HepG2 (cell line): Measurements from ENCODE around the gene NT5DC1. TPM values are rescaled to one million over a fixed set of nuclear protein-coding genes. Genes with fewer than 3 reads are reported as not detected.

Source experiments
- ARHGAP35 ChIP-seq: sonication (generic); formaldehyde crosslinking; IDR thresholded peaks from 2 replicates; pipeline ENCODE4 v1.9.0; 2022; ENCODE audit warnings: mild to moderate bottlenecking, inconsistent platforms, moderate library complexity, missing genetic modification reagents, borderline replicate concordance
- DPF2 ChIP-seq: sonication (generic); formaldehyde crosslinking; IDR thresholded peaks from 2 replicates; pipeline ENCODE4 v1.4.0; 2020; ENCODE audit warnings: mild to moderate bottlenecking, low read depth, missing genetic modification reagents, borderline replicate concordance
- ISX ChIP-seq: sonication (generic); formaldehyde crosslinking; conservative IDR thresholded peaks from 2 replicates; pipeline ENCODE4 v1.5.0; 2020; ENCODE audit warnings: missing genetic modification reagents
- KLF11 ChIP-seq: IDR thresholded peaks from 2 replicates; pipeline ENCODE4 v1.6.1; 2016; ENCODE audit warnings: missing compliant biosample characterization
- NCOA2 ChIP-seq: sonication (generic); formaldehyde crosslinking; IDR thresholded peaks from 2 replicates; pipeline ENCODE4 v1.8.0; 2022; ENCODE audit warnings: inconsistent platforms
- RCOR2 ChIP-seq: IDR thresholded peaks from 2 replicates; pipeline ENCODE4 v1.6.1; 2016; ENCODE audit warnings: missing biosample characterization, missing genetic modification reagents
- RNF2 ChIP-seq: fragments of 450-650 bp; conservative IDR thresholded peaks from 2 replicates; pipeline ENCODE4 v1.6.1; 2016; ENCODE audit warnings: low read depth
- SAFB2 ChIP-seq: sonication (generic); formaldehyde crosslinking; IDR thresholded peaks from 2 replicates; pipeline ENCODE4 v1.5.1; 2020; ENCODE audit warnings: missing genetic modification reagents, low read depth, mild to moderate bottlenecking, borderline replicate concordance
- SKI ChIP-seq: fragments of 450-650 bp; IDR thresholded peaks from one replicate; pipeline ENCODE4 v1.6.1; 2018; ENCODE audit warnings: mild to moderate bottlenecking; ENCODE audit not compliant: partially characterized antibody
- SOX13 ChIP-seq, 3 experiments: fragments of 450-650 bp in 1 of 3; sonication (generic) in 1 of 3; formaldehyde crosslinking in 1 of 3; IDR thresholded peaks in 2 of 3; conservative IDR thresholded peaks in 1 of 3; 2 replicates each; pipeline versions ENCODE4 v1.5.0 to v1.6.1; 2016 to 2020; ENCODE audit warnings: antibody characterized with exemption in 1 of 3, mild to moderate bottlenecking in 1 of 3, missing compliant biosample characterization in 1 of 3, missing genetic modification reagents in 1 of 3, moderate library complexity in 1 of 3
- STAT5B ChIP-seq: sonication (generic); formaldehyde crosslinking; IDR thresholded peaks from 2 replicates; pipeline ENCODE4 v1.4.0; 2020; ENCODE audit warnings: missing genetic modification reagents
- ZEB1 ChIP-seq: IDR thresholded peaks from 2 replicates; pipeline ENCODE4 v1.6.1; 2012; ENCODE audit warnings: mild to moderate bottlenecking, low read depth, inconsistent platforms; ENCODE audit not compliant: insufficient replicate concordance
- ZFP41 ChIP-seq: sonication (generic); formaldehyde crosslinking; IDR thresholded peaks from 2 replicates; pipeline ENCODE4 v1.4.0; 2020; ENCODE audit warnings: mild to moderate bottlenecking, missing genetic modification reagents, borderline replicate concordance
- ZFYVE20 ChIP-seq: sonication (generic); formaldehyde crosslinking; IDR thresholded peaks from 2 replicates; pipeline ENCODE4 v1.8.0; 2023; ENCODE audit warnings: low read depth, mild to moderate bottlenecking, moderate library complexity, missing genetic modification reagents, borderline replicate concordance
- ZNF546 ChIP-seq: sonication (generic); formaldehyde crosslinking; conservative IDR thresholded peaks from 2 replicates; pipeline ENCODE4 v1.8.1; 2023; ENCODE audit warnings: mild to moderate bottlenecking, missing genetic modification reagents
- ZNF547 ChIP-seq: sonication (generic); formaldehyde crosslinking; IDR thresholded peaks from 2 replicates; pipeline ENCODE4 v1.5.1; 2020; ENCODE audit warnings: mild to moderate bottlenecking, missing genetic modification reagents
- ZNF607 ChIP-seq: sonication (generic); formaldehyde crosslinking; IDR thresholded peaks from 2 replicates; pipeline ENCODE4 v1.5.1; 2020; ENCODE audit warnings: missing genetic modification reagents, mild to moderate bottlenecking, borderline replicate concordance
- ZNF629 ChIP-seq: sonication (generic); formaldehyde crosslinking; conservative IDR thresholded peaks from 2 replicates; pipeline ENCODE4 v1.5.0; 2020; ENCODE audit warnings: missing genetic modification reagents
- ZNF709 ChIP-seq: sonication (generic); formaldehyde crosslinking; IDR thresholded peaks from 2 replicates; pipeline ENCODE4 v1.5.0; 2020; ENCODE audit warnings: mild to moderate bottlenecking, missing genetic modification reagents
- ZNF782 ChIP-seq: sonication (generic); formaldehyde crosslinking; IDR thresholded peaks from 2 replicates; pipeline ENCODE4 v1.4.0; 2020; ENCODE audit warnings: missing genetic modification reagents, mild to moderate bottlenecking, borderline replicate concordance
- polyA plus RNA-seq, 8 experiments: library from polyadenylated mRNA; depleted of rRNA in 3 of 8; stranded (reverse) in 7 of 8; unstranded in 1 of 8; fragments of >200 nt; fragmentation: Illumina TruSeq in 4 of 8; extraction: Trizol in 4 of 8; gene quantifications; 2 replicates each; pipeline versions ENCODE4 v1.2.1 to v1.2.3, GENCODE V29; 2011 to 2016; ENCODE audit warnings: low read depth in 4 of 8, missing spikeins in 1 of 8, mixed read lengths in 1 of 8; ENCODE audit not compliant: insufficient read depth in 1 of 8
- total RNA-seq, 5 experiments: library from RNA; depleted of rRNA; stranded (reverse); fragments of >200 nt; fragmentation: Illumina TruSeq; extraction: Trizol; gene quantifications; 2 replicates each; pipeline ENCODE4 v1.2.3, GENCODE V29; 2016; ENCODE audit warnings: low read depth in 1 of 5
- TF ChIP-seq, protein P1 (sequence below): sonication (generic); formaldehyde crosslinking; IDR thresholded peaks from 2 replicates; pipeline ENCODE4 v1.8.1; 2023; ENCODE audit warnings: mild to moderate bottlenecking, missing genetic modification reagents
- TF ChIP-seq, protein P2 (sequence below), 2 experiments: sonication (generic) in 1 of 2; formaldehyde crosslinking in 1 of 2; IDR thresholded peaks; 2 replicates each; pipeline versions ENCODE4 v1.4.0 to v1.6.1; 2018 to 2020; ENCODE audit warnings: missing genetic modification reagents in 2 of 2, borderline replicate concordance in 1 of 2, low read depth in 1 of 2, mild to moderate bottlenecking in 1 of 2, missing biosample characterization in 1 of 2
- TF ChIP-seq, protein P3 (sequence below): IDR thresholded peaks from 2 replicates; pipeline ENCODE4 v1.6.1; 2012; ENCODE audit warnings: low read depth, low read length, improper control_type of control experiment
- TF ChIP-seq, protein P4 (sequence below): sonication (generic); formaldehyde crosslinking; IDR thresholded peaks from 2 replicates; pipeline ENCODE4 v1.5.0; 2020; ENCODE audit warnings: missing genetic modification reagents
- TF ChIP-seq, protein P5 (sequence below): sonication (generic); formaldehyde crosslinking; conservative IDR thresholded peaks from 2 replicates; pipeline ENCODE4 v1.4.0; 2020; ENCODE audit warnings: missing genetic modification reagents

The NT5DC1 gene
- total and polyA plus RNA-seq, 2 of the 13 experiments (the other 11 are each of a cell fraction or from before 2014, with no cell fraction given) = 27.0 to 56.1 TPM

DNA sequence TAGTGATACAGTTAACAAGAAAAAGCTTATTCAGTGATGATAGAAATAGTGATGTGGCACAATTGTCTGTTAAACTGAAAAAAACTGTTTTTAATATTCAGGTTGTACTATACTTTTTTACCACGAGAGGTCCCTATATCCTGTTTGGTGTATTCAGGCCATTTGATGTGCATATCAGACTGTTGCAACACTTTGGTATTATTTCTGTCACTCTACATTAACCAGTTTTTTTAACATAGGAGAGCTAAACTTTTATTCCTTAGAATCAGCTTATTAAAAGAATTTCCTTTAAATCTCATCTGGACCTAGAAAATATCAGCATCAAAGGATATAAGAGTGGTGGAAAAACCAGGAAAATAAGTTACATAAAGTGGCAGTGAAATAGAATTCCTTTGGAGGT lies 116.4 kb downstream of the NT5DC1 start (continued):
- TF ChIP-seq ISX (no peak), SOX13 (IDR thresholded peaks at IDR 0.05) (no peak), SOX13 (CRISPR knock-in tag; conservative IDR thresholded peaks at IDR 0.05 in 1 of 2, IDR thresholded peaks at IDR 0.05 in 1 of 2) (no peak), ZNF547 (CRISPR knock-in tag) (no peak), NCOA2 (CRISPR knock-in tag) (no peak), SKI (no peak), RNF2 (no peak), DPF2 (no peak), ZFP41 (CRISPR knock-in tag) (no peak), ZNF782 (no peak), ZFYVE20 (CRISPR knock-in tag) (no peak), ARHGAP35 (CRISPR knock-in tag) (no peak), ZEB1 (no peak), KLF11 (CRISPR knock-in tag) (no peak), ZNF607 (CRISPR knock-in tag) (no peak), ZNF709 (CRISPR knock-in tag) (no peak), STAT5B (CRISPR knock-in tag) (no peak), SAFB2 (CRISPR knock-in tag) (no peak), ZNF546 (no peak), RCOR2 (CRISPR knock-in tag) (no peak), ZNF629 (no peak)
- TF ChIP-seq, protein P1, sequence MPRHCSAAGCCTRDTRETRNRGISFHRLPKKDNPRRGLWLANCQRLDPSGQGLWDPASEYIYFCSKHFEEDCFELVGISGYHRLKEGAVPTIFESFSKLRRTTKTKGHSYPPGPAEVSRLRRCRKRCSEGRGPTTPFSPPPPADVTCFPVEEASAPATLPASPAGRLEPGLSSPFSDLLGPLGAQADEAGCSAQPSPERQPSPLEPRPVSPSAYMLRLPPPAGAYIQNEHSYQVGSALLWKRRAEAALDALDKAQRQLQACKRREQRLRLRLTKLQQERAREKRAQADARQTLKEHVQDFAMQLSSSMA (CRISPR knock-in tag) = no peak
- TF ChIP-seq, protein P2, sequence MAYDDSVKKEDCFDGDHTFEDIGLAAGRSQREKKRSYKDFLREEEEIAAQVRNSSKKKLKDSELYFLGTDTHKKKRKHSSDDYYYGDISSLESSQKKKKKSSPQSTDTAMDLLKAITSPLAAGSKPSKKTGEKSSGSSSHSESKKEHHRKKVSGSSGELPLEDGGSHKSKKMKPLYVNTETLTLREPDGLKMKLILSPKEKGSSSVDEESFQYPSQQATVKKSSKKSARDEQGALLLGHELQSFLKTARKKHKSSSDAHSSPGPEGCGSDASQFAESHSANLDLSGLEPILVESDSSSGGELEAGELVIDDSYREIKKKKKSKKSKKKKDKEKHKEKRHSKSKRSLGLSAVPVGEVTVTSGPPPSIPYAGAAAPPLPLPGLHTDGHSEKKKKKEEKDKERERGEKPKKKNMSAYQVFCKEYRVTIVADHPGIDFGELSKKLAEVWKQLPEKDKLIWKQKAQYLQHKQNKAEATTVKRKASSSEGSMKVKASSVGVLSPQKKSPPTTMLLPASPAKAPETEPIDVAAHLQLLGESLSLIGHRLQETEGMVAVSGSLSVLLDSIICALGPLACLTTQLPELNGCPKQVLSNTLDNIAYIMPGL (CRISPR knock-in tag; IDR thresholded peaks at IDR 0.05; ENCODE audit: borderline replicate concordance in 1 of 2, low read depth in 1 of 2) = 0 out of 4 replicates have a peak, but pooled peaks of 1 of the 2 experiments have one; percentile 35
- TF ChIP-seq, protein P3, sequence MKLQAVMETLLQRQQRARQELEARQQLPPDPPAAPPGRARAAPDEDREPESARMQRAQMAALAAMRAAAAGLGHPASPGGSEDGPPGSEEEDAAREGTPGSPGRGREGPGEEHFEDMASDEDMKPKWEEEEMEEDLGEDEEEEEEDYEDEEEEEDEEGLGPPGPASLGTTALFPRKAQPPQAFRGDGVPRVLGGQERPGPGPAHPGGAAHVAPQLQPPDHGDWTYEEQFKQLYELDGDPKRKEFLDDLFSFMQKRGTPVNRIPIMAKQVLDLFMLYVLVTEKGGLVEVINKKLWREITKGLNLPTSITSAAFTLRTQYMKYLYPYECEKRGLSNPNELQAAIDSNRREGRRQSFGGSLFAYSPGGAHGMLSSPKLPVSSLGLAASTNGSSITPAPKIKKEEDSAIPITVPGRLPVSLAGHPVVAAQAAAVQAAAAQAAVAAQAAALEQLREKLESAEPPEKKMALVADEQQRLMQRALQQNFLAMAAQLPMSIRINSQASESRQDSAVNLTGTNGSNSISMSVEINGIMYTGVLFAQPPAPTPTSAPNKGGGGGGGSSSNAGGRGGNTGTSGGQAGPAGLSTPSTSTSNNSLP = peak; percentile 98
- TF ChIP-seq, protein P4, sequence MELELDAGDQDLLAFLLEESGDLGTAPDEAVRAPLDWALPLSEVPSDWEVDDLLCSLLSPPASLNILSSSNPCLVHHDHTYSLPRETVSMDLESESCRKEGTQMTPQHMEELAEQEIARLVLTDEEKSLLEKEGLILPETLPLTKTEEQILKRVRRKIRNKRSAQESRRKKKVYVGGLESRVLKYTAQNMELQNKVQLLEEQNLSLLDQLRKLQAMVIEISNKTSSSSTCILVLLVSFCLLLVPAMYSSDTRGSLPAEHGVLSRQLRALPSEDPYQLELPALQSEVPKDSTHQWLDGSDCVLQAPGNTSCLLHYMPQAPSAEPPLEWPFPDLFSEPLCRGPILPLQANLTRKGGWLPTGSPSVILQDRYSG (CRISPR knock-in tag) = no peak
- TF ChIP-seq, protein P5, sequence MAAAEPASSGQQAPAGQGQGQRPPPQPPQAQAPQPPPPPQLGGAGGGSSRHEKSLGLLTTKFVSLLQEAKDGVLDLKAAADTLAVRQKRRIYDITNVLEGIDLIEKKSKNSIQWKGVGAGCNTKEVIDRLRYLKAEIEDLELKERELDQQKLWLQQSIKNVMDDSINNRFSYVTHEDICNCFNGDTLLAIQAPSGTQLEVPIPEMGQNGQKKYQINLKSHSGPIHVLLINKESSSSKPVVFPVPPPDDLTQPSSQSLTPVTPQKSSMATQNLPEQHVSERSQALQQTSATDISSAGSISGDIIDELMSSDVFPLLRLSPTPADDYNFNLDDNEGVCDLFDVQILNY (CRISPR knock-in tag) = no peak
